AG10803 (cell line): ENCODE measurements around the gene ZNF705A.
"Not testable (repeated sequence)": the region's sequence is repeated elsewhere in the genome, so short reads cannot be mapped to it uniquely, and the experiment has no call there.

Source experiments
- DNase-seq: peaks from one replicate; pipeline ENCODE4 v3.0.0; 2010; ENCODE audit warnings: low read depth
- H3K4me3 ChIP-seq: 2 replicates; pipeline ENCODE4 v1.5.1; 2011; ENCODE audit warnings: mild to moderate bottlenecking, low read length, control low read depth
- CTCF ChIP-seq: conservative IDR thresholded peaks from 2 replicates; pipeline ENCODE4 v1.5.1; 2011; ENCODE audit warnings: mild to moderate bottlenecking, low read length, control low read depth, inconsistent platforms

The ZNF705A gene

GRCh38 chr12:8179989-8180585 is 23.3 kb downstream of the ZNF705A start:
- peak overlapping the region; percentile 61 for H3K4me3 ChIP-seq
- TF ChIP-seq CTCF, result peak; percentile 37
- peak; percentile 33 for DNase-seq

GRCh38 chr12:8181271-8181670 is 24.5 kb downstream of the ZNF705A start:
- DNase-seq, result peak; percentile 15
- H3K4me3 ChIP-seq, result not testable (repeated sequence)

GRCh38 chr12:8182923-8183322 is 26.1 kb downstream of the ZNF705A start:
- DNase-seq, result not testable (repeated sequence)

GRCh38 chr12:8183346-8183745 is 26.5 kb downstream of the ZNF705A start:
- H3K4me3 ChIP-seq, DNase-seq: not testable (repeated sequence)

More at GRCh38 chr12:8182923-8183322, 26.1 kb downstream of the ZNF705A start:
- H3K4me3 ChIP-seq, result not testable (repeated sequence)

GRCh38 chr12:8184206-8184605 is 27.4 kb downstream of the ZNF705A start:
- DNase-seq, H3K4me3 ChIP-seq: not testable (repeated sequence)

- not testable (repeated sequence) for DNase-seq, H3K4me3 ChIP-seq
Measured at GRCh38 chr12:8188088-8188487, 31.3 kb downstream of the ZNF705A start.

GRCh38 chr12:8197685-8198308 is 41.0 kb downstream of the ZNF705A start:
- DNase-seq, result peak; percentile 96
- H3K4me3 ChIP-seq, result not testable (repeated sequence)

GRCh38 chr12:8218711-8219382 is 62.0 kb downstream of the ZNF705A start:
- DNase-seq, H3K4me3 ChIP-seq: not testable (repeated sequence)

GRCh38 chr12:8221375-8221774 is 64.6 kb downstream of the ZNF705A start:
- not testable (repeated sequence) for DNase-seq, H3K4me3 ChIP-seq

GRCh38 chr12:8221844-8222243 is 65.0 kb downstream of the ZNF705A start:
- DNase-seq, H3K4me3 ChIP-seq: not testable (repeated sequence)

- not testable (repeated sequence) for H3K4me3 ChIP-seq, DNase-seq
Measured at GRCh38 chr12:8222303-8222702, 65.5 kb downstream of the ZNF705A start.

- not testable (repeated sequence) for DNase-seq, H3K4me3 ChIP-seq
Measured at GRCh38 chr12:8223646-8224045, 66.8 kb downstream of the ZNF705A start.

- not testable (repeated sequence) for DNase-seq, H3K4me3 ChIP-seq
Measured at GRCh38 chr12:8224782-8225181, 68.0 kb downstream of the ZNF705A start.

- TF ChIP-seq CTCF, result no peak
- H3K4me3 ChIP-seq, result no peak overlapping the region
- DNase-seq, result no peak
Measured at GRCh38 chr12:8226355-8226754, 69.5 kb downstream of the ZNF705A start.

- H3K4me3 ChIP-seq, result peak within 1 kb of the TSS; percentile 36
Measured at GRCh38 chr12:8226992-8227731, 70.3 kb downstream of the ZNF705A start, which contains the start of gene FAM90A1. FAM90A1 (minus strand) TSS chr12:8227618; CDS start chr12:8224832, 2,786 bp downstream.

GRCh38 chr12:8227732-8228077 is 70.9 kb downstream of the ZNF705A start:
- peak overlapping the region; percentile 36 for H3K4me3 ChIP-seq
- DNase-seq, result not testable (repeated sequence)

More at GRCh38 chr12:8226992-8227731, 70.3 kb downstream of the ZNF705A start, which contains the start of gene FAM90A1:
- DNase-seq, result not testable (repeated sequence)

- not testable (repeated sequence) for DNase-seq
Measured at GRCh38 chr12:8228607-8229006, 71.8 kb downstream of the ZNF705A start.

More at GRCh38 chr12:8228607-8229006, 71.8 kb downstream of the ZNF705A start:
- not testable (repeated sequence) for H3K4me3 ChIP-seq
